Bladder microvascular endothelial cell (primary cell): ENCODE measurements around the gene PLS1. TPM values are rescaled to one million over a fixed set of nuclear protein-coding genes. Genes with fewer than 3 reads are reported as not detected.

Experiments
- total RNA-seq: library from RNA; depleted of rRNA; stranded (reverse); fragments of >200 nt; gene quantifications from 2 replicates; pipeline ENCODE4 v1.2.3, GENCODE V29; 2014

The PLS1 gene, protein sequence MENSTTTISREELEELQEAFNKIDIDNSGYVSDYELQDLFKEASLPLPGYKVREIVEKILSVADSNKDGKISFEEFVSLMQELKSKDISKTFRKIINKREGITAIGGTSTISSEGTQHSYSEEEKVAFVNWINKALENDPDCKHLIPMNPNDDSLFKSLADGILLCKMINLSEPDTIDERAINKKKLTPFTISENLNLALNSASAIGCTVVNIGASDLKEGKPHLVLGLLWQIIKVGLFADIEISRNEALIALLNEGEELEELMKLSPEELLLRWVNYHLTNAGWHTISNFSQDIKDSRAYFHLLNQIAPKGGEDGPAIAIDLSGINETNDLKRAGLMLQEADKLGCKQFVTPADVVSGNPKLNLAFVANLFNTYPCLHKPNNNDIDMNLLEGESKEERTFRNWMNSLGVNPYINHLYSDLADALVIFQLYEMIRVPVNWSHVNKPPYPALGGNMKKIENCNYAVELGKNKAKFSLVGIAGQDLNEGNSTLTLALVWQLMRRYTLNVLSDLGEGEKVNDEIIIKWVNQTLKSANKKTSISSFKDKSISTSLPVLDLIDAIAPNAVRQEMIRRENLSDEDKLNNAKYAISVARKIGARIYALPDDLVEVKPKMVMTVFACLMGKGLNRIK
- total RNA-seq, result 0.16 and 1.8 TPM in 2 replicates

GRCh38 chr3:142595951-142596725 lies at the start of gene PLS1:
TSS of gene PLS1 (plus strand) at chr3:142596393. CDS start at chr3:142664238, 67,845 bp downstream.

DNA sequence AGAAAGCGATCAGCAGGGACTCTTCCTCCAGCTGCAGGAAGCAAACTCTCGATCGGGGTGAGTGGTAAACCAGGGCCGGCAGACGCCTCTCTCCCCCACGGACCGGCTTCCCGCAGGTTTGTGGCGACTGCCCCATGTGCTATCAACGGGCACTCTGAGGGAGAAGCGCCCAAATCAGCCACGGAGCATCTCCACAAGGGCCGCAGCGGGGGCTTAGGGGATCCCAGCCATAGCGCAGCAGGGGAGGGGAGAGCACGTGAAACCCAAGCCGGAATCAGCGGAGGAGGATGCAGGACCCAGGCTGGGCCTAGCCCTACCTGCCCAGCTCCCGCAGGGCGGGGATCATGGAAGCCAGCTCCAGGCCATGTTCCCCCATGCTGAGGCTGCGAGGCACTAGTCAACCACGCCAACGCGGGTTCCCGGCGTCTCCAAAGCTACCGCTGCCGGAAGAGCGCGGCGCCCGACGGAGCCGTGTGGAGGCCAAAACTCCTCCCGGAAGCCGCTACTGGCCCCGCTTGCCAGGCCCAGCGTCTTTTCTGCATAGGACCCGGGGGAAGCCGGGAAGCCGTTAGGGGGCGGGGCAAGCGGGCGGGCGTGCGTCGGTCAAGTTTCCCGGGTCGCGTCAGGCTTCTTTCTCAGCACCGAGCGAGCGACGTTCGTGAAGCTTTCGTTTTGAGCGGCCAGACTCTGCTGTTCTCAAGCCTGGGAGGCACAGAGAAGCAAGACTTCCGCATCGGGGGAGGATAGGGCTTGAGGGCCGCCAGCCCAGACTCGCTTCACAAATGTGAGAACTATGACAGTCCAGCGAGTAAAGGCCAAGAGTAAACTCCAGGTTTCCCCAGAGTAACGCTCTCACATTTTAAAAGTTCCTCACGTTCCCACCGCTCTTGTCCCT lies 17.6 kb upstream of the PLS1 start, which contains the start of gene ATR:
ATR (minus strand) TSS at position 405 of the 895 bp plus-strand sequence; CDS start at position 376, 29 bp downstream.

GRCh38 chr3:142723968-142724681 lies 127.9 kb downstream of the PLS1 start, which contains the start of gene TRPC1:
TSS of gene TRPC1 (plus strand) at chr3:142724034. CDS start at chr3:142724560, 526 bp downstream.

Other genes starting within 250 kb of the PLS1 start
- 22.3 and 63.1 TPM in 2 replicates for gene XRN1, start 148.4 kb upstream of the PLS1 start, total RNA-seq
- gene ATR, start 17.7 kb upstream of the PLS1 start, total RNA-seq, result 14.2 and 35.6 TPM in 2 replicates
- 4.2 and 10.8 TPM in 2 replicates for gene TRPC1, start 127.6 kb downstream of the PLS1 start, total RNA-seq